ENCODE results near the gene SLC15A2.

DNA sequence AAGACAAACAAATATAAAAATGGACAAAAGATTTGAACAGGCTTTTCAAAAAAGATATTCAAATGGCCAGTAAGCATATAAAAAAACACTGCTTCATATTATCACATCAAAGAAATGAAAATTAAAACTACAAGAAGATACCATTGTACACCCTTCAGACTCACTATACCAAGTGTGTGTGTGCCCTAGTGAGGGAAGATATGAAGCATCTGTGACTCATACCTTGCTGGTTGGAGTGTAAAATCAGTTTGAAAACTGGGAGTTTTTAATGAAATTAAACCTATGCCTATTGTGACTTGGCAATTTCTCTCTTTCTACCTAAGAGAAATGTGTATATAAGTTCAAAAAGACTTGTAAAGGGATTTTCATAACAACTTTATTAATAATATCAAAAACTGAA is 23.5 kb upstream of the SLC15A2 start:
- TF ChIP-seq CTCF (IDR thresholded peaks at IDR 0.05) (no peak), POLR2A (IDR thresholded peaks at IDR 0.05) (no peak), POLR2AphosphoS5 (IDR thresholded peaks at IDR 0.05; ENCODE audit: insufficient read depth in 1 of 2, low read depth in 1 of 2) (no peak)

All from vagina (tissue), 2 donors.